Suprapubic skin (tissue), 4 donors: Measurements from ENCODE around the gene GRIN2A. TPM values are rescaled to one million over a fixed set of nuclear protein-coding genes. Genes with fewer than 3 reads are reported as not detected.

Experiments used
- DNase-seq, 2 donors: peaks; one replicate each; pipeline ENCODE4 v3.0.0-alpha.2; 2019; ENCODE audit warnings: low spot score in 2 of 2
- H3K27ac ChIP-seq: fragments of 200-600 bp; sonication (generic); one replicate; pipeline ENCODE4 v1.5.1; 2019
- H3K27me3 ChIP-seq: fragments of 200-600 bp; sonication (generic); one replicate; pipeline ENCODE4 v1.5.1; 2019
- H3K36me3 ChIP-seq: fragments of 200-600 bp; sonication (generic); one replicate; pipeline ENCODE4 v1.5.1; 2019
- H3K4me1 ChIP-seq: fragments of 200-600 bp; sonication (generic); one replicate; pipeline ENCODE4 v1.5.1; 2019
- H3K4me3 ChIP-seq: fragments of 200-600 bp; sonication (generic); one replicate; pipeline ENCODE4 v1.5.1; 2019; ENCODE audit warnings: mild to moderate bottlenecking
- H3K9me3 ChIP-seq: fragments of 200-600 bp; sonication (generic); one replicate; pipeline ENCODE4 v1.5.1; 2019
- CTCF ChIP-seq, 2 donors: fragments of 200-600 bp in 1 of 2; fragments of 450-650 bp in 1 of 2; sonication (generic) in 1 of 2; IDR thresholded peaks; one replicate each; pipeline ENCODE4 v1.5.1; 2016 to 2019; ENCODE audit warnings: antibody characterized with exemption in 2 of 2, mild to moderate bottlenecking in 1 of 2, moderate library complexity in 1 of 2
- EP300 ChIP-seq: sonication (generic); formaldehyde crosslinking; IDR thresholded peaks from one replicate; pipeline ENCODE4 v1.6.1; 2017; ENCODE audit warnings: antibody characterized with exemption
- POLR2A ChIP-seq, 2 donors: fragments of 450-650 bp; IDR thresholded peaks; one replicate each; pipeline ENCODE4 v1.6.1; 2017; ENCODE audit warnings: antibody characterized with exemption in 2 of 2, mild to moderate bottlenecking in 2 of 2, moderate library complexity in 2 of 2
- POLR2AphosphoS5 ChIP-seq, 3 donors: sonication (generic); formaldehyde crosslinking; IDR thresholded peaks; one replicate each; pipeline ENCODE4 v1.6.1; 2017; ENCODE audit warnings: antibody characterized with exemption in 3 of 3
- WGBS: methylation state at CpG from one replicate; pipeline ENCODE4 v1.1.5; 2018; 5-methylcytosine and 5-hydroxymethylcytosine counted together
- total RNA-seq, 4 donors: library from RNA; depleted of rRNA; stranded (reverse); fragments of >200 nt; gene quantifications; one replicate each; pipeline ENCODE4 v1.1.0, GENCODE V29; 2016

Gene GRIN2A
- total RNA-seq, 4 donors from 2014 or later = 0.08 to 5.4 (median 1.3) TPM

GRCh38 chr16:9934723-9935508 is 247.3 kb downstream of the GRIN2A start:
- no peaks in the 10 kb centered on the region for H3K4me1 ChIP-seq
- H3K27me3 ChIP-seq = no peaks in the 10 kb centered on the region
- H3K27ac ChIP-seq = no peak overlapping the region
- no peaks in the 10 kb centered on the region for H3K9me3 ChIP-seq
- H3K4me3 ChIP-seq = no peak overlapping the region
- TF ChIP-seq POLR2A (IDR thresholded peaks at IDR 0.05) (no peak), CTCF (IDR thresholded peaks at IDR 0.05) (no peak), POLR2AphosphoS5 (IDR thresholded peaks at IDR 0.05) (no peak), EP300 (no peak)
- WGBS = 71% methylated on average over 8 of the region's 8 CpGs
- no peak for DNase-seq
- H3K36me3 ChIP-seq = no peaks in the 10 kb centered on the region

GRCh38 chr16:9932919-9933653 is 249.1 kb downstream of the GRIN2A start:
- Histone ChIP-seq H3K27ac (no peak overlapping the region), H3K4me1 (no peaks in the 10 kb centered on the region), H3K27me3 (no peaks in the 10 kb centered on the region), H3K4me3 (no peak overlapping the region), H3K9me3 (no peaks in the 10 kb centered on the region), H3K36me3 (no peaks in the 10 kb centered on the region)
- DNase-seq = no peak
- WGBS = 74% methylated on average over 5 of the region's 5 CpGs
- TF ChIP-seq POLR2AphosphoS5 (IDR thresholded peaks at IDR 0.05) (no peak), CTCF (IDR thresholded peaks at IDR 0.05) (no peak), EP300 (no peak), POLR2A (IDR thresholded peaks at IDR 0.05) (no peak)

- Histone ChIP-seq H3K4me1 (no peaks in the 10 kb centered on the region), H3K27me3 (no peaks in the 10 kb centered on the region), H3K9me3 (no peaks in the 10 kb centered on the region), H3K36me3 (no peaks in the 10 kb centered on the region), H3K4me3 (no peak overlapping the region), H3K27ac (no peak overlapping the region)
- DNase-seq = no peak
- TF ChIP-seq EP300 = no peak
- no peak for TF ChIP-seq POLR2AphosphoS5 (IDR thresholded peaks at IDR 0.05)
- no peak for TF ChIP-seq CTCF (IDR thresholded peaks at IDR 0.05)
- no peak for TF ChIP-seq POLR2A (IDR thresholded peaks at IDR 0.05)
- WGBS = 82% methylated on average over 1 of the region's 1 CpG
These were observed 250.2 kb downstream of the GRIN2A start for GRCh38 chr16:9932000-9932399.

- no peaks in the 10 kb centered on the region for H3K27me3 ChIP-seq
- no peak overlapping the region for H3K27ac ChIP-seq
- 49% methylated on average over 4 of the region's 4 CpGs for WGBS
- H3K9me3 ChIP-seq = no peaks in the 10 kb centered on the region
- H3K36me3 ChIP-seq = no peaks in the 10 kb centered on the region
- no peak for DNase-seq
- TF ChIP-seq EP300 = no peak
- TF ChIP-seq CTCF (IDR thresholded peaks at IDR 0.05) = no peak
- TF ChIP-seq POLR2A (IDR thresholded peaks at IDR 0.05) = no peak
- TF ChIP-seq POLR2AphosphoS5 (IDR thresholded peaks at IDR 0.05) = no peak
- H3K4me1 ChIP-seq = no peaks in the 10 kb centered on the region
- no peak overlapping the region for H3K4me3 ChIP-seq
These were observed 252.4 kb downstream of the GRIN2A start for GRCh38 chr16:9929836-9930235.

- H3K4me3 ChIP-seq = no peak overlapping the region
- no peak overlapping the region for H3K27ac ChIP-seq
- no peaks in the 10 kb centered on the region for H3K4me1 ChIP-seq
- H3K36me3 ChIP-seq = no peaks in the 10 kb centered on the region
- H3K27me3 ChIP-seq = no peaks in the 10 kb centered on the region
- no peaks in the 10 kb centered on the region for H3K9me3 ChIP-seq
- TF ChIP-seq EP300 (no peak), POLR2A (IDR thresholded peaks at IDR 0.05) (no peak), CTCF (IDR thresholded peaks at IDR 0.05) (no peak), POLR2AphosphoS5 (IDR thresholded peaks at IDR 0.05) (no peak)
- no peak for DNase-seq
These were observed 252.9 kb downstream of the GRIN2A start for GRCh38 chr16:9929313-9929712.
